Measurements from ENCODE around the gene MYO16. TPM values are rescaled to one million over a fixed set of nuclear protein-coding genes. Genes with fewer than 3 reads are reported as not detected.

Gene MYO16
- polyA plus RNA-seq, 1 experiment: not detected

- Histone ChIP-seq H3K36me3 (ENCODE audit: control insufficient read depth, insufficient read depth, low read length) (no peaks in the 10 kb centered on the region), H3K4me3 (ENCODE audit: low read depth, low read length) (no peak overlapping the region), H3K27me3 (ENCODE audit: control insufficient read depth, insufficient read depth, low read length) (no peaks in the 10 kb centered on the region)
- CTCF ChIA-PET: interaction anchor here (1.0 kb wide), 1 partner anchor 12 kb away, joined by 3 read pairs; no protein-coding TSS in a partner anchor
- DNase-seq (ENCODE audit: low read depth): no peak
- no peak for TF ChIP-seq CTCF (IDR thresholded peaks at IDR 0.05; ENCODE audit: insufficient read depth, low read depth, low read length)
- POLR2A ChIA-PET: no interaction called here
These were observed 112.5 kb downstream of the MYO16 start for GRCh38 chr13:108741930-108742329.

GRCh38 chr13:108742701-108743451, 113.5 kb downstream of the MYO16 start:
- Histone ChIP-seq H3K27me3 (ENCODE audit: control insufficient read depth, insufficient read depth, low read length) (no peaks in the 10 kb centered on the region), H3K36me3 (ENCODE audit: control insufficient read depth, insufficient read depth, low read length) (no peaks in the 10 kb centered on the region), H3K4me3 (ENCODE audit: low read depth, low read length) (no peak overlapping the region)
- ChIA-PET CTCF (no interaction called here), POLR2A (interaction anchor here (0.6 kb wide), 1 partner anchor 306 kb away, joined by 3 read pairs; no protein-coding TSS in a partner anchor)
- no peak for TF ChIP-seq CTCF (IDR thresholded peaks at IDR 0.05; ENCODE audit: insufficient read depth, low read depth, low read length)
- no peak for DNase-seq (ENCODE audit: low read depth)

- POLR2A ChIA-PET: interaction anchor here (0.6 kb wide), 1 partner anchor 305 kb away, joined by 3 read pairs; no protein-coding TSS in a partner anchor
- no peaks in the 10 kb centered on the region for H3K36me3 ChIP-seq (ENCODE audit: control insufficient read depth, insufficient read depth, low read length)
- no peak overlapping the region for H3K4me3 ChIP-seq (ENCODE audit: low read depth, low read length)
- no peak for DNase-seq (ENCODE audit: low read depth)
- no peaks in the 10 kb centered on the region for H3K27me3 ChIP-seq (ENCODE audit: control insufficient read depth, insufficient read depth, low read length)
- TF ChIP-seq CTCF (IDR thresholded peaks at IDR 0.05; ENCODE audit: insufficient read depth, low read depth, low read length): no peak
- CTCF ChIA-PET: no interaction called here
These were observed 114.1 kb downstream of the MYO16 start for GRCh38 chr13:108743522-108743921.

GRCh38 chr13:108747843-108748242, 118.4 kb downstream of the MYO16 start:
- Histone ChIP-seq H3K27me3 (ENCODE audit: control insufficient read depth, insufficient read depth, low read length) (no peaks in the 10 kb centered on the region), H3K4me3 (ENCODE audit: low read depth, low read length) (no peak overlapping the region), H3K36me3 (ENCODE audit: control insufficient read depth, insufficient read depth, low read length) (no peaks in the 10 kb centered on the region)
- ChIA-PET CTCF (no interaction called here), POLR2A (no interaction called here)
- no peak for DNase-seq (ENCODE audit: low read depth)
- TF ChIP-seq CTCF (IDR thresholded peaks at IDR 0.05; ENCODE audit: insufficient read depth, low read depth, low read length): no peak

- no peaks in the 10 kb centered on the region for H3K27me3 ChIP-seq (ENCODE audit: control insufficient read depth, insufficient read depth, low read length)
- TF ChIP-seq CTCF (IDR thresholded peaks at IDR 0.05; ENCODE audit: insufficient read depth, low read depth, low read length): no peak
- ChIA-PET POLR2A (no interaction called here), CTCF (no interaction called here)
- H3K36me3 ChIP-seq (ENCODE audit: control insufficient read depth, insufficient read depth, low read length): no peaks in the 10 kb centered on the region
- peak; percentile 44 for DNase-seq (ENCODE audit: low read depth)
- no peak overlapping the region for H3K4me3 ChIP-seq (ENCODE audit: low read depth, low read length)
These were observed 122.9 kb downstream of the MYO16 start for GRCh38 chr13:108752276-108752675.

All from BJ (cell line).